Endothelial cell of umbilical vein (primary cell): ENCODE data around the gene PLA2G12B. TPM values are rescaled to one million over a fixed set of nuclear protein-coding genes. Genes with fewer than 3 reads are reported as not detected.

Experiments
- BruUV-seq: library from RNA; stranded (reverse); fragments of 400-500 nt; replicated peaks from 2 replicates; lab custom pipeline; 2021; lab: Mats Ljungman, UMichigan
- CTCF ChIA-PET: fragments of 300-600, 350-600 bp; sonication (Branson Sonifier 250); formaldehyde crosslinking; loops from one replicate; lab custom pipeline; 2021; ENCODE audit warnings: antibody characterized with exemption, inconsistent platforms; lab: Charles Lee
- POLR2A ChIA-PET: fragments of 300-600, 350-600 bp; sonication (Branson Sonifier 250); formaldehyde crosslinking; loops from one replicate; lab custom pipeline; 2021; ENCODE audit warnings: antibody characterized with exemption, inconsistent platforms; lab: Charles Lee
- DNase-seq: peaks from one replicate; pipeline ENCODE4 v3.0.0-alpha.2; 2011; ENCODE audit warnings: low read depth, low spot score
- FAIRE-seq: peaks from 2 replicates; lab custom pipeline; 2011; peaks lifted over from hg19 to GRCh38; lab: Jason Lieb, UNC
- H2AFZ ChIP-seq: 2 replicates; pipeline ENCODE4 v1.6.0; 2012; ENCODE audit warnings: low read depth, low read length, control low read depth, inconsistent platforms
- H3K27ac ChIP-seq: 2 replicates; pipeline ENCODE4 v1.5.1; 2011; ENCODE audit warnings: low read depth, mild to moderate bottlenecking, control low read depth, low read length, moderate library complexity; ENCODE audit not compliant: insufficient read depth
- H3K27me3 ChIP-seq, 2 experiments: 2 replicates each; pipeline versions ENCODE4 v1.6.0 to v1.6.1; 2011; ENCODE audit warnings: low read length in 2 of 2, mixed read lengths in 1 of 2; ENCODE audit not compliant: control insufficient read depth in 2 of 2, insufficient read depth in 2 of 2
- H3K36me3 ChIP-seq, 2 experiments: 2 replicates in 1 of 2; 3 replicates in 1 of 2; pipeline ENCODE4 v1.5.1; 2011; ENCODE audit warnings: low read length in 2 of 2, mild to moderate bottlenecking in 1 of 2, moderate library complexity in 1 of 2; ENCODE audit not compliant: control insufficient read depth in 2 of 2, insufficient read depth in 2 of 2; ENCODE audit errors: extremely low read depth in 1 of 2
- H3K4me1 ChIP-seq: 3 replicates; pipeline ENCODE4 v1.5.1; 2011; ENCODE audit warnings: mild to moderate bottlenecking, low read length; ENCODE audit not compliant: control insufficient read depth, insufficient read depth; ENCODE audit errors: extremely low read depth
- H3K4me2 ChIP-seq: 2 replicates; pipeline ENCODE4 v1.6.1; 2011; ENCODE audit warnings: low read length, control low read depth, mixed read lengths; ENCODE audit not compliant: insufficient read depth
- H3K4me3 ChIP-seq, 3 experiments: fragments of 200-600 bp in 1 of 3; sonication (generic), shearing (Covaris generic) in 1 of 3; replicated peaks in 1 of 3; 2 replicates each; pipeline ENCODE4 v1.5.1; 2011 to 2016; ENCODE audit warnings: control low read depth in 3 of 3, low read length in 3 of 3, mild to moderate bottlenecking in 2 of 3, inconsistent platforms in 1 of 3, low read depth in 1 of 3, moderate library complexity in 1 of 3; ENCODE audit not compliant: insufficient read depth in 1 of 3
- H3K79me2 ChIP-seq: 2 replicates; pipeline ENCODE4 v1.6.0; 2012; ENCODE audit warnings: low read length, inconsistent platforms; ENCODE audit not compliant: control insufficient read depth, insufficient read depth
- H3K9ac ChIP-seq: replicated peaks from 2 replicates; pipeline ENCODE3; 2011; ENCODE audit warnings: low read length, control low read depth; ENCODE audit not compliant: insufficient read depth; ENCODE audit errors: extremely low read depth
- H3K9me1 ChIP-seq: replicated peaks from 3 replicates; pipeline ENCODE4 v1.6.0; 2011; ENCODE audit warnings: mild to moderate bottlenecking, low read length; ENCODE audit not compliant: control insufficient read depth, insufficient read depth; ENCODE audit errors: extremely low read depth
- H3K9me3 ChIP-seq: replicated peaks from 2 replicates; pipeline ENCODE4 v1.5.1; 2012; ENCODE audit warnings: low read length, inconsistent platforms; ENCODE audit not compliant: control insufficient read depth, insufficient read depth
- H4K20me1 ChIP-seq: replicated peaks from 2 replicates; pipeline ENCODE3; 2011; ENCODE audit warnings: mild to moderate bottlenecking, low read length; ENCODE audit not compliant: control insufficient read depth, insufficient read depth; ENCODE audit errors: extremely low read depth
- FOS ChIP-seq: IDR thresholded peaks from 2 replicates; pipeline ENCODE4 v1.6.1; 2011; ENCODE audit warnings: mild to moderate bottlenecking, low read length, moderate library complexity, borderline replicate concordance; ENCODE audit not compliant: insufficient read depth
- GATA2 ChIP-seq: IDR thresholded peaks from 2 replicates; pipeline ENCODE4 v1.7.0; 2011; ENCODE audit warnings: low read depth, mild to moderate bottlenecking, moderate library complexity, mixed read lengths, low read length; ENCODE audit not compliant: insufficient read length, insufficient read depth
- JUN ChIP-seq: IDR thresholded peaks from 2 replicates; pipeline ENCODE4 v1.6.1; 2011; ENCODE audit warnings: borderline replicate concordance, low read depth; ENCODE audit not compliant: insufficient read length, insufficient read depth
- MYC ChIP-seq: IDR thresholded peaks from one replicate; pipeline ENCODE4 v1.6.1; 2011; ENCODE audit warnings: mild to moderate bottlenecking, low read depth, low read length
- POLR2AphosphoS5 ChIP-seq: IDR thresholded peaks from 2 replicates; pipeline ENCODE4 v1.6.1; 2012; ENCODE audit warnings: low read depth, mild to moderate bottlenecking, control low read depth, low read length, moderate library complexity; ENCODE audit not compliant: insufficient read depth
- dilution Hi-C: fragments of 300-500 bp; cut with MboI; formaldehyde crosslinking; loops from one replicate; pipeline ENCODE4 v1.15.0; 2019; ENCODE audit warnings: low sequenced_read_pairs; ENCODE audit not compliant: extremely low pct_ligation_motif_present
- intact Hi-C: fragments of 100-400 bp; cut with micrococcal nuclease; formaldehyde crosslinking; loops from one replicate; pipeline ENCODE4 v1.10.0; 2022
- polyA plus RNA-seq, 4 experiments: library from polyadenylated mRNA; depleted of rRNA in 3 of 4; stranded (reverse) in 3 of 4; unstranded in 1 of 4; fragments of >200 nt; gene quantifications; 2 replicates each; pipeline versions ENCODE4 v1.2.1 to v1.2.3, GENCODE V29; 2011 to 2012; ENCODE audit warnings: missing spikeins in 1 of 4
- total RNA-seq: library from RNA; stranded (reverse); gene quantifications from 2 replicates; pipeline ENCODE4 v1.2.3, GENCODE V29; 2021

Gene PLA2G12B
- total and polyA plus RNA-seq, 2 donors (not counting 3 experiments of a cell fraction or from before 2014, with no cell fraction given): not detected

GRCh38 chr10:72943498-72944234 is 10.9 kb downstream of the PLA2G12B start:
- FAIRE-seq (no peak), DNase-seq (no peak)
- Histone ChIP-seq H3K4me1 (no peaks in the 10 kb centered on the region), H3K27ac (no peak overlapping the region), H3K9me3 (no peaks in the 10 kb centered on the region), H3K4me3 (no peak overlapping the region), H3K36me3 (no peaks in the 10 kb centered on the region), H3K27me3 (no peaks in the 10 kb centered on the region), H4K20me1 (no peaks in the 10 kb centered on the region), H3K4me2 (no peak overlapping the region), H3K79me2 (no peaks in the 10 kb centered on the region), H3K9me1 (no peaks in the 10 kb centered on the region), H2AFZ (no peak overlapping the region), H3K9ac (no peak overlapping the region)
- TF ChIP-seq GATA2 (peak; percentile 73), MYC (no peak), FOS (peak; percentile 12)
- BruUV-seq: no TSS peak
- dilution Hi-C loops (no loop called here), intact Hi-C loops (no loop called here)
- ChIA-PET CTCF (no interaction called here), POLR2A (no interaction called here)

GRCh38 chr10:72935361-72935760 is 19.2 kb downstream of the PLA2G12B start:
- no peaks in the 10 kb centered on the region for H4K20me1 ChIP-seq
- ChIA-PET CTCF (interaction anchor here (0.9 to 1.7 kb wide), 2 partner anchors 13 kb away, joined by 3 to 5 read pairs; no protein-coding TSS in a partner anchor), POLR2A (no interaction called here)
- TF ChIP-seq POLR2AphosphoS5 (no peak), JUN (no peak), FOS (peak; percentile 52)
- no peak overlapping the region for H3K4me3 ChIP-seq
- dilution Hi-C loops: no loop called here
- peaks cover 0 to 2% of the 10 kb centered on the region in 2 experiments for H3K27me3 ChIP-seq
- no peak overlapping the region for H3K4me2 ChIP-seq
- no peaks in the 10 kb centered on the region for H3K36me3 ChIP-seq
- no peaks in the 10 kb centered on the region for H3K9me3 ChIP-seq
- H3K27ac ChIP-seq: no peak overlapping the region
- no peak overlapping the region for H3K9ac ChIP-seq
- BruUV-seq: no TSS peak
- H3K4me1 ChIP-seq: no peaks in the 10 kb centered on the region
- no peaks in the 10 kb centered on the region for H3K9me1 ChIP-seq
- H2AFZ ChIP-seq: no peak overlapping the region
- DNase-seq (no peak), FAIRE-seq (no peak)
- intact Hi-C loops: no loop called here
- H3K79me2 ChIP-seq: no peaks in the 10 kb centered on the region
